Mammary microvascular endothelial cell (primary cell): ENCODE results near the gene GPSM1. TPM values are rescaled to one million over a fixed set of nuclear protein-coding genes. Genes with fewer than 3 reads are reported as not detected.

Source experiments
- total RNA-seq: library from RNA; depleted of rRNA; stranded (reverse); fragments of >200 nt; gene quantifications from 2 replicates; pipeline ENCODE4 v1.2.3, GENCODE V29; 2015

The GPSM1 gene, protein sequence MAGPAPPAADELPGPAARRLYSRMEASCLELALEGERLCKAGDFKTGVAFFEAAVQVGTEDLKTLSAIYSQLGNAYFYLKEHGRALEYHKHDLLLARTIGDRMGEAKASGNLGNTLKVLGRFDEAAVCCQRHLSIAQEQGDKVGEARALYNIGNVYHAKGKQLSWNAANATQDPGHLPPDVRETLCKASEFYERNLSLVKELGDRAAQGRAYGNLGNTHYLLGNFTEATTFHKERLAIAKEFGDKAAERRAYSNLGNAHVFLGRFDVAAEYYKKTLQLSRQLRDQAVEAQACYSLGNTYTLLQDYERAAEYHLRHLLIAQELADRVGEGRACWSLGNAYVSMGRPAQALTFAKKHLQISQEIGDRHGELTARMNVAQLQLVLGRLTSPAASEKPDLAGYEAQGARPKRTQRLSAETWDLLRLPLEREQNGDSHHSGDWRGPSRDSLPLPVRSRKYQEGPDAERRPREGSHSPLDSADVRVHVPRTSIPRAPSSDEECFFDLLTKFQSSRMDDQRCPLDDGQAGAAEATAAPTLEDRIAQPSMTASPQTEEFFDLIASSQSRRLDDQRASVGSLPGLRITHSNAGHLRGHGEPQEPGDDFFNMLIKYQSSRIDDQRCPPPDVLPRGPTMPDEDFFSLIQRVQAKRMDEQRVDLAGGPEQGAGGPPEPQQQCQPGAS
- total RNA-seq: 17.9 and 19.1 TPM in 2 replicates

DNA sequence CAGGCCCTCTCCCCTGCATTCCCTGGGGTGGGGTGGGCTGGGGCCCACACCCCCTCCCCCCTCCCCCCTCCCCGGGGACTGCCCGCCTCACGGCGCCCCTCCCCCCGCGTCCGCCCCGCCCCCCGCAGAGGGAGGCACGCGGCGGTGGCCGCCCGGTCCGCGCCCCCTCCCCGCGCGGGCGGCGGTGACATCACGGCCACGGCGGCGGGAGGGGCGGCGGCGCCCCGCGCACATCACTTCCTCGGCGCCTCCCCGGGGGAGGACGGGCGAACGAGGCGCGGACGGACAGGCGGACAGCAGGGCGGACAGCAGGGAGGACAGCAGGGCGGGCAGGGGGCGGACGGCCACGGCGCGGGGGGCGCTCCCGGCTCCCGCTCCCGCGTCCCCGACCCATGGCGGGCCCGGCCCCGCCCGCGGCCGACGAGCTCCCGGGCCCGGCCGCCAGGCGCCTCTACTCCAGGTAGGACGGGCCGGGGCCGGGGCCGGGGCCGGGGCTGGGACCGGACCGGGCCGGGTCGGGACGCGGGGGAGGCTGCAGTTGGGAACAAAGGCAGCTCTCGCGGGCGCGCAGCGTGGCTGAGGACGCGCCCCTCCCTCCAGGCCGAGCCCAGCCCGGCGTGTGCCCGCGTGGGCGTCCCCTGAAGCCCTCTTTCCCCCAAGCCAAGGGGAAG, at the start of gene GPSM1:
GPSM1 (plus strand) TSS at position 236 of the 671 bp plus-strand sequence; CDS start at position 393, 157 bp downstream.

DNA sequence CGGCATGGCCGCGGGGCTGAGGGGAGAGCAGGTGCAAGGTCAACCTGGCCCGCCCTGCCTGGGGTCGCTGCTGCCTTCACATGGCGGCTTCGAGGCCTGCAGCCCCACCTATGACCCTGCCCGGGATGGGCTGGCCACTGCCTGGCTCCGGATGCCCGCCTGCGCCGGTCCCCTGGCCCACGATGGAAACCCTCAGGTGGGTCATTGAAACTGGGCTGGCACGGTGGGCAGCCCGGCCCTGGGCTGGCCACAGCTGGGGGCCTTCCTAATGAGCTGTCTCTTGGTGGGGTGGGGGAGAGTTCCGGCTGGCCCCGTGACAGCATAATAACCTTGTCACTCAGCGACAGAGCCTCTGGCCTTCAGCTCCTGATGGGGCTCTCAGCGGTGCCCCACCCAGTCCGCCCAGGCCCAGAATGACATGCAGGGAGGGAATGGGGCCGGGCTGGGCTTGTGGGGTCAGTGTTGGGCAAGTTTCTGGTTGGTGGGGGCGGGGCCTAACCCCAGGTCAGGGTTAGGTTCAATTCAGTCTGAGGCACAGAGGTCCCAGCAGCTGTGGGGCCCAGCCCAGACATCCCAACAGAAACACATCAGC, 23.4 kb upstream of the GPSM1 start, which contains the start of gene CCDC187:
CCDC187 (minus strand) TSS at position 270 of the 592 bp plus-strand sequence; CDS start at position 6, 264 bp downstream.

DNA sequence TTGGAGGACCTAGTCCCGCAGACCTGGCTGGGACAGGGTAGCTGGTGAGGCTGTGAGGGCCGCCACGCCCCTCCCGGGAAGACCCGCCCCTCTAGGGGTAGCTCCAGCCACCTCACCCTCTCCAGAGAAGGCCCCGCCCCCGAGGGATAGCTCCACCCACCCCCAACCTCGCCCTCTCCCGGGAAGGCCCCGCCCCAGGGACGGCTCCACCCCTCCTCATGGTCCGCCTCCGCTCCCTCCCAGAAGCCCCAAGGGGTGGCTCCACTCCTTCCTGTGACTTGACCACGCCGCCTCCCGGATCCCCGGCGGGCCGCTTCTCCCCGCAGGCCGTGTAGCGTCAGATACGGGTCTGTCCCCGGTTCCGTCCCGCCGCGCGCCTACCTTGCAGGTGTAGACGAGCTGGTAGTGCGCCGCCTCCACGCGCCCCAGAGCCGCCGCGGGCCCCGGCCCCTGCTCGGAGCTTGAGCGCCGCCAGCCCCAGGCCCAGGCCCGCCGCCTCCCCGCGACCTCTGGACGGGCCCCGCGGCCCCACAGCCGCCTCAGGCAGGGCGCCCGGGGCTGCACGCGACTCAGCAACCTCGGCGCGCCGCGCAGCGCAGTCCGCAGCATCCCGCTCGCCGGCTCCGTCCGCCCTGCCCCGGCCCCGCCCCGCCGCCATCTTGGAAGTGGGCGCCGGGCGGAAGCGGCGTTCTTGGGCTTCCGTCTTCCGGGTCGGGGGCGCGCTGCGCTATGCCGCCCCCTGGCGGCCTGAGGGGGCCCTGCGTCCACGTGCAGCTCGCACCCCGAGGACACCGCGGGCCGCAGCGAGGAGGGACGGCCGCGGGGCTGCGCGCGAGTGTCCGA, 36.0 kb downstream of the GPSM1 start, which contains the start of gene DNLZ:
DNLZ (minus strand) TSS at position 639 of the 843 bp plus-strand sequence; CDS start at position 609, 30 bp downstream.

DNA sequence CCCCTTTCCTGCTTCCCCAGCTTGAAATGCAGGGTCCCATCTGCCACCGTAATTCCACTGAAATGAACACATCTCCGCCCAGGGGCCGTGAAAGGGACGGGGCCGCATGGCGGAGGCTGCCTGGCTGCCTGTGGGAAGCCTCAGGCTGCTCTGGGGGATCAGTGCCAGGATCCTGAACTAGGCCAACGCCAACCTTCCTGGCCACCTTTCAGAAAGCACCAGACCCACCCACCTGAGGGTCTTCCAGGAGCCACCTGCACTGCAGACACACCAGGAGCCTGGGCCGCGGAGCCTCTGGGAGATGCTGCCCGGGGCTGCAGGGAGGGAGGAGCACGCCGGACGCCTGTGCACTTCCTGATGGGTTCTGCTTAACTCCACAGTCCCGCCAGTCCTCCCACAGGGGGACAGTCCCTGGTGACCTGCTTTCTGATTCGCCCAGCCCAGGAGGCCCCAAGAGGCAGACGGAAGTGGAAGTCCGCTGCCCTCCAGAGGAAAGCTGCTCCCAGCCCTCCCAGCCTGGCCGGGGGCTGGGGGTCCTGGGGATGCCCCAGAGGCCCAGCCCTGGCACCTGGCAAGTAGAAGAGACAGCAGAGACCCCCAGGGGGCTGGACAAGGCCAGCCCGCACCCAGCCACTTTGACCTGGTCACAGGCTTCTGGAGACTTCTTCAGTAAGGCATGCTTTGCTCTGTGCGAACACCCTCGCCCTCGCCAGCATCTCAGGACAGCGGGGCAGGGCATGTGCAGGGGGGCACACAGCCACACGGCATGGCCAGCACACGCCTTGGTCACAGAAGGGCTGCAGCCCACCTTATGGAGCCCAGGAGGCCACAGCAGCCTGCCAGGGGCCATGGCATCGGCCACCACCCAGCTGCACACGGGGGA, 46.2 kb downstream of the GPSM1 start, which contains the start of gene CARD9:
CARD9 (minus strand) TSS at position 370 of the 883 bp plus-strand sequence. CDS start 1,591 bp downstream, outside the sequence.

DNA sequence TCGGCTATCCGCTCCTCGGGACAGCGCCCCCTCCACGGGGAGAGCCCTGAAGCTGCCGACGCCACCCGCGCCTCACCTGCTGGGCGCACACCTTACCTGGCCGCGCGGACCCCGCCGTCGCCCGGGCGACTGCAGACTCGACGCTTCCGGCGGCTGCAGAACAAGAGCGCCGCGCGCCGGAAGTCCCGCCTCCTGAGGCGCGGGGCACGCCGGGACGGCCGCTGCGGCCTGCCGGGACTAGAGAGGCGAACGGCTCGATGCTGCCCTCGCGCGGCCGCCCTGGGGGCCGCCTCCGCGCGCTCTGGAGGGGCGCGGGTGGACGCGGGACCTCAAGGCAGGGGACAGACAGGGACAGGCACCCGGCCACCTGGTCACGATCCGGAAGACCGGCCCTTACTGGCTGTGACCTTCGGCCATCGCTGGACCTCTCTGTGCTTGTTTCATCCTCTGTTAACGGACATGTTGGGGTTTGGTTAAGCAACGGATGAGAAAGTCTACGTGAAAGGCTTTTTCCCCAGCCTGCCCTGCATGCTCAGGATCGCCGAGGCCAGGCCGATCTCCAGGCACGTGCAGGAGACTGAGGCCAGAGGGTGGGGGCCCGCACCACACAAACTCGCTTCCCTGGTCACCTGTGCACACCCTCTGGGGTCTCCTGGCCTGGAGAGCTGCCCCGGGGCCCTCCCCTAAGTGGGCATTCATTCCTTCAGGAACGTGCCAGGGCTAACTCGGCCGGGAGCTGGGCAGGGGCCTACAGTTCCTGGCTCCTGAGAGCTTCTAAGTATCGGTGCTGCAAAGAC, 72.9 kb downstream of the GPSM1 start, which contains the start of gene SNAPC4:
SNAPC4 (minus strand) TSS at position 133 of the 797 bp plus-strand sequence. CDS start 1,742 bp downstream, outside the sequence.

Other genes starting within 250 kb of the GPSM1 start
- 25.2 and 26.1 TPM in 2 replicates for gene NACC2, start 232.2 kb upstream of the GPSM1 start, total RNA-seq
- gene TMEM250, start 208.7 kb upstream of the GPSM1 start, total RNA-seq: 67.4 and 75.0 TPM in 2 replicates
- not detected in 2 replicates for gene LHX3, start 122.4 kb upstream of the GPSM1 start, total RNA-seq
- 15.5 and 16.2 TPM in 2 replicates for gene QSOX2, start 81.7 kb upstream of the GPSM1 start, total RNA-seq
- gene CCDC187, start 23.4 kb upstream of the GPSM1 start, total RNA-seq: not detected in 2 replicates
- 33.9 and 44.2 TPM in 2 replicates for gene DNLZ, start 36.2 kb downstream of the GPSM1 start, total RNA-seq
- under 0.01 and 0.60 TPM in 2 replicates for gene CARD9, start 46.1 kb downstream of the GPSM1 start, total RNA-seq
- 7.4 and 7.9 TPM in 2 replicates for gene SNAPC4, start 72.6 kb downstream of the GPSM1 start, total RNA-seq
- 43.9 and 44.0 TPM in 2 replicates for gene ENTR1, start 83.1 kb downstream of the GPSM1 start, total RNA-seq
- 60.2 and 62.0 TPM in 2 replicates for gene PMPCA, start 83.1 kb downstream of the GPSM1 start, total RNA-seq
- 16.3 and 17.7 TPM in 2 replicates for gene INPP5E, start 112.3 kb downstream of the GPSM1 start, total RNA-seq
- gene SEC16A, start 155.5 kb downstream of the GPSM1 start, total RNA-seq: 36.9 and 37.8 TPM in 2 replicates
- 70.4 and 79.5 TPM in 2 replicates for gene NOTCH1, start 218.5 kb downstream of the GPSM1 start, total RNA-seq